GM12864 (cell line): ENCODE data around the gene SPATS2.
"Not testable (repeated sequence)": the region's sequence is repeated elsewhere in the genome, so short reads cannot be mapped to it uniquely, and the experiment has no call there.

Experiments used
- DNase-seq: peaks from one replicate; pipeline ENCODE4 v3.0.0-alpha.2; 2011; ENCODE audit warnings: low read depth
- H3K4me3 ChIP-seq: 2 replicates; pipeline ENCODE4 v1.5.1; 2011; ENCODE audit warnings: mild to moderate bottlenecking, low read depth, low read length, control low read depth
- CTCF ChIP-seq: IDR thresholded peaks from 2 replicates; pipeline ENCODE4 v1.5.1; 2011; ENCODE audit warnings: low read depth, mild to moderate bottlenecking, moderate library complexity, low read length, control low read depth, inconsistent platforms; ENCODE audit errors: missing control alignments

Gene SPATS2

GRCh38 chr12:49332441-49332861, 34.8 kb upstream of the SPATS2 start:
- no peak for DNase-seq
- no peak overlapping the region for H3K4me3 ChIP-seq
- TF ChIP-seq CTCF, result no peak

GRCh38 chr12:49332891-49333371, 34.3 kb upstream of the SPATS2 start:
- TF ChIP-seq CTCF, result no peak
- no peak for DNase-seq
- H3K4me3 ChIP-seq, result no peak overlapping the region

- not testable (repeated sequence) for H3K4me3 ChIP-seq, DNase-seq
Measured at GRCh38 chr12:49333778-49334177, 33.5 kb upstream of the SPATS2 start.

GRCh38 chr12:49334226-49334625, 33.0 kb upstream of the SPATS2 start:
- no peak overlapping the region for H3K4me3 ChIP-seq
- no peak for DNase-seq
- TF ChIP-seq CTCF, result no peak

GRCh38 chr12:49334681-49335080, 32.6 kb upstream of the SPATS2 start:
- H3K4me3 ChIP-seq, result no peak overlapping the region
- no peak for TF ChIP-seq CTCF
- no peak for DNase-seq

GRCh38 chr12:49335118-49335954, 31.9 kb upstream of the SPATS2 start:
- no peak for TF ChIP-seq CTCF
- H3K4me3 ChIP-seq, result no peak overlapping the region

GRCh38 chr12:49335955-49336644, 31.2 kb upstream of the SPATS2 start:
- H3K4me3 ChIP-seq, result no peak overlapping the region
- no peak for TF ChIP-seq CTCF
- no peak for DNase-seq

More at GRCh38 chr12:49335118-49335954, 31.9 kb upstream of the SPATS2 start:
- no peak for DNase-seq
